NOMO-1 treated with DMSO at 0.1 percent for 48 hours (cell line): Measurements from ENCODE around the gene CCIN.
"Not testable (repeated sequence)": the region's sequence is repeated elsewhere in the genome, so short reads cannot be mapped to it uniquely, and the experiment has no call there.

Source experiments
- DNase-seq: peaks from one replicate; lab custom pipeline; 2025; ENCODE audit not compliant: unreplicated experiment; lab: John Stamatoyannopoulos, UW

Gene CCIN

GRCh38 chr9:36169166-36169565, at the start of gene CCIN:
TSS of gene CCIN (plus strand) at chr9:36169388. CDS start at chr9:36169503, 115 bp downstream.
- no peak for DNase-seq

- no peak for DNase-seq
These were observed 49.7 kb upstream of the CCIN start for GRCh38 chr9:36119476-36119875.

- DNase-seq = no peak
These were observed 48.5 kb upstream of the CCIN start for GRCh38 chr9:36120705-36121104.

- DNase-seq = no peak
These were observed 47.2 kb upstream of the CCIN start for GRCh38 chr9:36121971-36122370.

- DNase-seq = peak; percentile 89
These were observed 45.7 kb upstream of the CCIN start for GRCh38 chr9:36123515-36123914.

GRCh38 chr9:36125062-36125855, 43.9 kb upstream of the CCIN start:
- no peak for DNase-seq

GRCh38 chr9:36126016-36126730, 43.0 kb upstream of the CCIN start:
- no peak for DNase-seq

GRCh38 chr9:36127652-36128244, 41.4 kb upstream of the CCIN start:
- DNase-seq = peak; percentile 95

GRCh38 chr9:36128349-36128748, 40.8 kb upstream of the CCIN start:
- DNase-seq = peak; percentile 75

- DNase-seq = no peak
These were observed 40.0 kb upstream of the CCIN start for GRCh38 chr9:36129139-36129538.

GRCh38 chr9:36131666-36132065, 37.5 kb upstream of the CCIN start:
- not testable (repeated sequence) for DNase-seq

GRCh38 chr9:36132086-36132485, 37.1 kb upstream of the CCIN start:
- no peak for DNase-seq

GRCh38 chr9:36134761-36135505, 34.3 kb upstream of the CCIN start:
- no peak for DNase-seq

- DNase-seq = no peak
These were observed 33.4 kb upstream of the CCIN start for GRCh38 chr9:36135741-36136271.

- DNase-seq = peak; percentile 79
These were observed 32.8 kb upstream of the CCIN start, which contains the start of gene GLIPR2 for GRCh38 chr9:36136272-36136893. TSS of gene GLIPR2 (plus strand) at chr9:36136733. CDS start at chr9:36136779, 46 bp downstream.

- DNase-seq = peak; percentile 24
These were observed 32.2 kb upstream of the CCIN start for GRCh38 chr9:36136894-36137391.

- no peak for DNase-seq
These were observed 31.7 kb upstream of the CCIN start for GRCh38 chr9:36137392-36138004.

- DNase-seq = no peak
These were observed 30.7 kb upstream of the CCIN start for GRCh38 chr9:36138496-36138895.

- no peak for DNase-seq
These were observed 30.3 kb upstream of the CCIN start for GRCh38 chr9:36138901-36139300.
